SK-N-SH (cell line): ENCODE data around the gene MT1H. TPM values are rescaled to one million over a fixed set of nuclear protein-coding genes. Genes with fewer than 3 reads are reported as not detected.

Experiments
- CTCF ChIA-PET: fragments of 300-600, 350-600 bp; formaldehyde crosslinking; extraction: SDS; loops from one replicate; lab custom pipeline; 2021; lab: Yijun Ruan, JAX
- POLR2A ChIA-PET: fragments of 350-600 bp; sonication (Branson Sonifier 250); formaldehyde crosslinking; extraction: SDS; loops from one replicate; lab custom pipeline; 2020; ENCODE audit warnings: antibody characterized with exemption, inconsistent platforms; lab: Yijun Ruan, JAX
- DNase-seq: peaks from one replicate; pipeline ENCODE4 v3.0.0; 2012
- H2AFZ ChIP-seq: fragments of 200-600 bp; sonication (generic); 2 replicates; pipeline ENCODE4 v1.8.1; 2016; ENCODE audit warnings: antibody characterized with exemption, mild to moderate bottlenecking, low read depth
- H3F3A ChIP-seq: fragments of 200-600 bp; sonication (generic); replicated peaks from 2 replicates; pipeline ENCODE3; 2016; ENCODE audit warnings: antibody characterized with exemption, mild to moderate bottlenecking; ENCODE audit not compliant: insufficient read depth
- H3K27ac ChIP-seq, 2 experiments: fragments of 200-500 bp in 1 of 2; fragments of 200-600 bp in 1 of 2; sonication (Bioruptor generic) in 1 of 2; sonication (generic), shearing (Covaris generic) in 1 of 2; 2 replicates each; pipeline versions ENCODE4 v1.5.1 to v1.6.1; 2014 to 2016; ENCODE audit warnings: low read depth in 2 of 2, inconsistent platforms in 1 of 2, low read length in 1 of 2, mild to moderate bottlenecking in 1 of 2, mixed read lengths in 1 of 2
- H3K27me3 ChIP-seq: fragments of 200-600 bp; sonication (generic), shearing (Covaris generic); 2 replicates; pipeline ENCODE4 v1.6.1; 2016; ENCODE audit warnings: mixed run types; ENCODE audit not compliant: insufficient read depth
- H3K36me3 ChIP-seq, 2 experiments: fragments of 200-500 bp in 1 of 2; fragments of 200-600 bp in 1 of 2; sonication (Bioruptor generic) in 1 of 2; sonication (generic) in 1 of 2; replicated peaks in 1 of 2; 2 replicates each; pipeline versions ENCODE3 to v1.5.1; 2014 to 2016; ENCODE audit warnings: low read length in 1 of 2, mild to moderate bottlenecking in 1 of 2; ENCODE audit not compliant: insufficient read depth in 2 of 2, control insufficient read depth in 1 of 2
- H3K4me1 ChIP-seq, 2 experiments: fragments of 200-500 bp in 1 of 2; fragments of 200-600 bp in 1 of 2; sonication (Bioruptor generic) in 1 of 2; sonication (generic), shearing (Covaris generic) in 1 of 2; 2 replicates each; pipeline versions ENCODE4 v1.5.1 to v1.6.1; 2014 to 2016; ENCODE audit warnings: low read depth in 1 of 2, low read length in 1 of 2, mixed run types in 1 of 2; ENCODE audit not compliant: insufficient read depth in 2 of 2, control insufficient read depth in 1 of 2
- H3K4me2 ChIP-seq: fragments of 200-600 bp; sonication (generic), shearing (Covaris generic); 2 replicates; pipeline ENCODE4 v1.6.1; 2017; ENCODE audit warnings: mixed run types
- H3K4me3 ChIP-seq, 2 experiments: fragments of 200-500 bp in 1 of 2; fragments of 200-600 bp in 1 of 2; sonication (Bioruptor generic) in 1 of 2; sonication (generic), shearing (Covaris generic) in 1 of 2; 2 replicates each; pipeline versions ENCODE4 v1.5.1 to v1.8.1; 2014 to 2016; ENCODE audit warnings: low read depth in 2 of 2, inconsistent platforms in 1 of 2, low read length in 1 of 2, mild to moderate bottlenecking in 1 of 2, mixed read lengths in 1 of 2, moderate library complexity in 1 of 2
- H3K79me2 ChIP-seq: fragments of 200-600 bp; sonication (generic); 2 replicates; pipeline ENCODE4 v1.8.1; 2017; ENCODE audit warnings: mild to moderate bottlenecking; ENCODE audit not compliant: insufficient read depth
- H3K9ac ChIP-seq: fragments of 200-600 bp; sonication (generic); 2 replicates; pipeline ENCODE4 v1.6.1; 2017; ENCODE audit warnings: mixed run types
- H3K9me2 ChIP-seq: fragments of 200-600 bp; sonication (generic); 2 replicates; pipeline ENCODE4 v1.6.1; 2017; ENCODE audit warnings: mixed run types
- H3K9me3 ChIP-seq: fragments of 200-600 bp; sonication (generic); 2 replicates; pipeline ENCODE4 v1.6.1; 2017; ENCODE audit warnings: mixed run types, mild to moderate bottlenecking, moderate library complexity
- H4K20me1 ChIP-seq: fragments of 200-600 bp; sonication (generic); 2 replicates; pipeline ENCODE4 v1.6.1; 2017; ENCODE audit warnings: mild to moderate bottlenecking, mixed run types; ENCODE audit not compliant: insufficient read depth
- CHD2 ChIP-seq: fragments of 150-350 bp; IDR thresholded peaks from 2 replicates; pipeline ENCODE4 v1.6.1; 2018; ENCODE audit warnings: low read length; ENCODE audit not compliant: partially characterized antibody
- CTCF ChIP-seq: fragments of 200-600 bp; sonication (generic); IDR thresholded peaks from 2 replicates; pipeline ENCODE4 v1.6.1; 2017; ENCODE audit warnings: antibody characterized with exemption, mild to moderate bottlenecking, moderate library complexity
- FOXJ3 ChIP-seq: sonication (generic); formaldehyde crosslinking; IDR thresholded peaks from 2 replicates; pipeline ENCODE4 v1.5.1; 2020; ENCODE audit warnings: mild to moderate bottlenecking, missing genetic modification reagents
- GABPA ChIP-seq: IDR thresholded peaks from 2 replicates; pipeline ENCODE4 v1.4.0; 2012; ENCODE audit warnings: low read depth, mild to moderate bottlenecking
- GATA2 ChIP-seq: sonication (generic); formaldehyde crosslinking; IDR thresholded peaks from 2 replicates; pipeline ENCODE4 v1.5.0; 2020; ENCODE audit warnings: mild to moderate bottlenecking, missing genetic modification reagents
- JUND ChIP-seq: IDR thresholded peaks from 2 replicates; pipeline ENCODE4 v1.4.0; 2012
- MAX ChIP-seq: IDR thresholded peaks from 2 replicates; pipeline ENCODE4 v1.4.0; 2012; ENCODE audit warnings: low read depth
- MXI1 ChIP-seq: IDR thresholded peaks from 2 replicates; pipeline ENCODE4 v1.6.1; 2012; ENCODE audit warnings: mild to moderate bottlenecking, low read depth, low read length, improper control_type of control experiment
- NFIC ChIP-seq: IDR thresholded peaks from 2 replicates; pipeline ENCODE4 v1.4.0; 2012; ENCODE audit warnings: borderline replicate concordance
- PBX3 ChIP-seq: IDR thresholded peaks from 2 replicates; pipeline ENCODE4; 2012
- RFX5 ChIP-seq: IDR thresholded peaks from 2 replicates; pipeline ENCODE4 v1.6.1; 2012; ENCODE audit warnings: mild to moderate bottlenecking, improper control_type of control experiment, low read length
- TAF1 ChIP-seq: IDR thresholded peaks from 2 replicates; pipeline ENCODE4 v1.6.1; 2012; ENCODE audit warnings: low read depth, mild to moderate bottlenecking, low read length, moderate library complexity, borderline replicate concordance
- USF1 ChIP-seq: IDR thresholded peaks from 2 replicates; pipeline ENCODE4 v1.4.0; 2012; ENCODE audit warnings: low read depth, borderline replicate concordance
- ZBTB33 ChIP-seq: IDR thresholded peaks from 2 replicates; pipeline ENCODE4 v1.4.0; 2012; ENCODE audit warnings: low read depth, borderline replicate concordance
- WGBS: methylation state at CpG from one replicate; pipeline ENCODE4 v1.1.6; 2017; ENCODE audit warnings: low lambda C conversion rate; 5-methylcytosine and 5-hydroxymethylcytosine counted together
- polyA plus RNA-seq, 3 experiments: library from polyadenylated mRNA; depleted of rRNA; stranded (reverse); fragments of >200 nt; gene quantifications; 2 replicates each; pipeline ENCODE4 v1.2.3, GENCODE V29; 2012
- TF ChIP-seq, protein P1 (sequence below): IDR thresholded peaks from 2 replicates; pipeline ENCODE4 v1.6.1; 2012; ENCODE audit warnings: mild to moderate bottlenecking, low read depth, low read length, moderate library complexity

Gene MT1H
- not detected in 2 replicates for polyA plus RNA-seq (2012; rRNA removed)
- polyA plus RNA-seq (2012; cell fraction: cytosol; rRNA removed) = not detected in 2 replicates
- polyA plus RNA-seq (2012; cell fraction: nucleus; rRNA removed) = not detected in 2 replicates

DNA sequence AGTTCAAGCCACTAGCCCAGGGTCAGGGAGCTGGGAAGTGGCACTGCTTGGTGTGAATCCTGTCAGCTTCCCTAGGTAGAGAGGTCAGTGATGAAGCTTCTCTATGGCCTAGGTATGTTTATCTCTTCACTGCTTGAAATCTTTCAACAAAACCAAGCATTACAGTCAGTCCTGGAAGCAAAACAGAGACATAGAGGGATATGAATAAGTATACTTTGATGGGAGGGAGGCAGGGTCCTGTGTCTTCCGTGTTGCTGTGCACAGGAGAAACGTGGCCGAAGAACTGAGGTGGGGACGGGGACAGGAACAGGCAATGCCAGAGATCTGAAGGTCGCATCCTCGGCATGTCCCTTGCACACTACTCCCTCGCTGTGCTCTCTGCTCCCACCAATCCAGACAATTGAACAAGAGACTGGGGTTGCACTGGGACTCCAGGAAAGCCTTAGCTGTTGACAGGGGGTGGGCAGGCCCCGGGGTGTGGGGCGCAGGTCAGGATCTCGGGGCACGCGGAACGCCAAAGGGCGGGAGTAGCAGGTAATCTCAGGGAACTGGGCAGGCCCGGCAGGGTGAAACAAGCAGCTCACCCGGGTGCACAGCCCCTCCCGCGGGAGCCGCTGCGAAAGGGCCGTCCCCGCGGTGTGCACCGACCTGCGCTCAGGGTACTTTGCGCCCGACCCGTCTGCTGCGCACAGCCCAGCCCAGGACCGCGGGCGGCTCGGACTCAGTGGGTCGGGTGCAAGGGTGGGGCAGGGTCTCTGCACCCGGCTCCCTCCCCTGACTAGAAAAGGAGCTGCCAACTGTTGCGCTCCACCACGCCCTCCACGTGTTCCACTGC, at the start of gene MT1H:
TSS of gene MT1H (plus strand) at position 810 of the 835 bp plus-strand sequence. CDS start 71 bp downstream, outside the sequence.
- H3K9me3 ChIP-seq = no peaks in the 10 kb centered on the region
- H3K4me3 ChIP-seq = no peak within 1 kb of the TSS
- H3K9me2 ChIP-seq = no peaks in the 10 kb centered on the region
- H3K27ac ChIP-seq = no peak within 1 kb of the TSS
- no peak within 1 kb of the TSS for H3K9ac ChIP-seq
- DNase-seq = no peak
- no peak within 1 kb of the TSS for H3K4me2 ChIP-seq
- 54% methylated on average over 14 of the region's 38 CpGs for WGBS
- H2AFZ ChIP-seq = no peak within 1 kb of the TSS
- POLR2A ChIA-PET = no interaction called here
- TF ChIP-seq JUND (no peak), MAX (no peak), TAF1 (no peak), CTCF (no peak), GABPA (no peak), RFX5 (no peak), MXI1 (no peak), USF1 (no peak), PBX3 (no peak), CHD2 (no peak)
- peaks cover 44% of the 10 kb centered on the region for H3K27me3 ChIP-seq
- no peaks in the 10 kb centered on the region; a peak in 1 of 4 replicates for H3K4me1 ChIP-seq
- no peaks in the 10 kb centered on the region for H3K79me2 ChIP-seq
- no peaks in the 10 kb centered on the region for H3F3A ChIP-seq
- no peaks in the 10 kb centered on the region for H4K20me1 ChIP-seq
- CTCF ChIA-PET = interaction anchor here (1.3 to 1.8 kb wide), 2 partner anchors 20 to 120 kb away, joined by 3 to 4 read pairs; no protein-coding TSS in a partner anchor
- no peaks in the 10 kb centered on the region for H3K36me3 ChIP-seq

DNA sequence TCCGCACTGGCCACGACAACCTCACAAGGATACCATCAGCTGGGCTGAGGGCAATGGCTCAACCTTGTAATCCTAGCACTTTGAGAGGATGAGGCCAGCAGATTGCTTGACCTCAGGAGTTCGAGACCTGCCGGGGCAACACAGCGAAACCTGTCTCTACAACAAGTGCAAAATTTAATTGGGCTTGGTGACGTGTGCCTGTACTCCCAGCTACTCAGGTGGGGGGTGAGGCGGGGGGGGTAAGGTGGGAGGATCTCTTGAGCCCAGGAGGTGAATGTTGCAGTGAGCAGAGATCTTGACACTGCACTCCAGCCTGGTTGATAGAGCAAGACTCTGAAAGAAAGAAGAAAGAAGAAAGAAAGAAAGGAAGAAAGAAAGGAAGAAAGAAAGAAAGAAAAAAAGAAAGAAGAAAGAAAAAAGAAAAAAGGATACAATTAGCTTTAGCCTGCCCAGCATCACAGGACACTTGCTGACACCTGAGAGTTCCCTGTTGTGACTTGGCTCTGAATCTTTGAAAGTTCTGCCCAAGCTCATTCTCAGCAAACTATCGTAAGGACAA, 49.2 kb upstream of the MT1H start:
- Histone ChIP-seq H3K36me3 (no peaks in the 10 kb centered on the region), H3K4me2 (no peak overlapping the region), H3K27me3 (no peaks in the 10 kb centered on the region), H3K9me3 (no peaks in the 10 kb centered on the region), H3F3A (no peaks in the 10 kb centered on the region), H3K4me3 (no peak overlapping the region), H3K9ac (no peak overlapping the region), H3K9me2 (no peaks in the 10 kb centered on the region), H3K27ac (no peak overlapping the region), H4K20me1 (no peaks in the 10 kb centered on the region), H3K4me1 (peaks cover 0 to 3% of the 10 kb centered on the region in 2 experiments; a peak in 1 of 4 replicates), H3K79me2 (no peaks in the 10 kb centered on the region), H2AFZ (no peak overlapping the region)
- no peak for DNase-seq
- WGBS = 94% methylated on average over 7 of the region's 8 CpGs
- ChIA-PET POLR2A (no interaction called here), CTCF (no interaction called here)
- no peak for TF ChIP-seq NFIC
- TF ChIP-seq, protein P1, sequence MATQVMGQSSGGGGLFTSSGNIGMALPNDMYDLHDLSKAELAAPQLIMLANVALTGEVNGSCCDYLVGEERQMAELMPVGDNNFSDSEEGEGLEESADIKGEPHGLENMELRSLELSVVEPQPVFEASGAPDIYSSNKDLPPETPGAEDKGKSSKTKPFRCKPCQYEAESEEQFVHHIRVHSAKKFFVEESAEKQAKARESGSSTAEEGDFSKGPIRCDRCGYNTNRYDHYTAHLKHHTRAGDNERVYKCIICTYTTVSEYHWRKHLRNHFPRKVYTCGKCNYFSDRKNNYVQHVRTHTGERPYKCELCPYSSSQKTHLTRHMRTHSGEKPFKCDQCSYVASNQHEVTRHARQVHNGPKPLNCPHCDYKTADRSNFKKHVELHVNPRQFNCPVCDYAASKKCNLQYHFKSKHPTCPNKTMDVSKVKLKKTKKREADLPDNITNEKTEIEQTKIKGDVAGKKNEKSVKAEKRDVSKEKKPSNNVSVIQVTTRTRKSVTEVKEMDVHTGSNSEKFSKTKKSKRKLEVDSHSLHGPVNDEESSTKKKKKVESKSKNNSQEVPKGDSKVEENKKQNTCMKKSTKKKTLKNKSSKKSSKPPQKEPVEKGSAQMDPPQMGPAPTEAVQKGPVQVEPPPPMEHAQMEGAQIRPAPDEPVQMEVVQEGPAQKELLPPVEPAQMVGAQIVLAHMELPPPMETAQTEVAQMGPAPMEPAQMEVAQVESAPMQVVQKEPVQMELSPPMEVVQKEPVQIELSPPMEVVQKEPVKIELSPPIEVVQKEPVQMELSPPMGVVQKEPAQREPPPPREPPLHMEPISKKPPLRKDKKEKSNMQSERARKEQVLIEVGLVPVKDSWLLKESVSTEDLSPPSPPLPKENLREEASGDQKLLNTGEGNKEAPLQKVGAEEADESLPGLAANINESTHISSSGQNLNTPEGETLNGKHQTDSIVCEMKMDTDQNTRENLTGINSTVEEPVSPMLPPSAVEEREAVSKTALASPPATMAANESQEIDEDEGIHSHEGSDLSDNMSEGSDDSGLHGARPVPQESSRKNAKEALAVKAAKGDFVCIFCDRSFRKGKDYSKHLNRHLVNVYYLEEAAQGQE = no peak
- TF ChIP-seq GATA2 (CRISPR knock-in tag) = no peak
- TF ChIP-seq GABPA = no peak
- no peak for TF ChIP-seq ZBTB33
- TF ChIP-seq MXI1 = no peak
- no peak for TF ChIP-seq FOXJ3 (CRISPR knock-in tag)
- TF ChIP-seq CHD2 = no peak
